Gastroesophageal sphincter (tissue), 4 donors: ENCODE data around the gene TUBA1A. TPM values are rescaled to one million over a fixed set of nuclear protein-coding genes. Genes with fewer than 3 reads are reported as not detected.

Source experiments
- ATAC-seq: fragments of 150-250 bp; one replicate; pipeline ENCODE4 v1.9.1; 2016; ENCODE audit warnings: mild to moderate bottlenecking, moderate library complexity
- H3K27ac ChIP-seq, 4 donors: fragments of 200-600 bp; sonication (generic) in 3 of 4; 1 replicate in 3 of 4; 2 replicates in 1 of 4; pipeline ENCODE4 v1.5.1; 2016 to 2019
- H3K27me3 ChIP-seq: fragments of 200-600 bp; sonication (generic); one replicate; pipeline ENCODE4 v1.5.1; 2019
- H3K36me3 ChIP-seq, 2 donors: fragments of 200-600 bp; sonication (generic); one replicate each; pipeline ENCODE4 v1.5.1; 2019; ENCODE audit warnings: control low read depth in 1 of 2
- H3K4me1 ChIP-seq, 3 donors: fragments of 200-600 bp; sonication (generic); 1 replicate in 2 of 3; 2 replicates in 1 of 3; pipeline ENCODE4 v1.5.1; 2016 to 2019; ENCODE audit warnings: control low read depth in 2 of 3
- H3K4me3 ChIP-seq, 2 donors: fragments of 200-600 bp; sonication (generic); one replicate each; pipeline ENCODE4 v1.5.1; 2019; ENCODE audit warnings: mild to moderate bottlenecking in 1 of 2, moderate library complexity in 1 of 2
- H3K9me3 ChIP-seq, 3 donors: fragments of 200-600 bp; sonication (generic); one replicate each; pipeline ENCODE4 v1.5.1; 2017 to 2019; ENCODE audit warnings: control low read depth in 2 of 3
- EP300 ChIP-seq: sonication (generic); formaldehyde crosslinking; IDR thresholded peaks from one replicate; pipeline ENCODE4 v1.6.1; 2017; ENCODE audit warnings: antibody characterized with exemption, mild to moderate bottlenecking
- POLR2A ChIP-seq, 2 donors: fragments of 450-650 bp; IDR thresholded peaks; one replicate each; pipeline ENCODE4 v1.6.1; 2017; ENCODE audit warnings: antibody characterized with exemption in 2 of 2, mild to moderate bottlenecking in 2 of 2, moderate library complexity in 1 of 2
- POLR2AphosphoS5 ChIP-seq: sonication (generic); formaldehyde crosslinking; IDR thresholded peaks from one replicate; pipeline ENCODE4 v1.6.1; 2017; ENCODE audit warnings: antibody characterized with exemption
- WGBS, 2 donors: methylation state at CpG; one replicate each; pipeline ENCODE4 v1.1.5; 2018; ENCODE audit warnings: low coverage in 1 of 2; 5-methylcytosine and 5-hydroxymethylcytosine counted together
- total RNA-seq, 4 donors: library from RNA; depleted of rRNA; stranded (reverse); fragments of >200 nt; gene quantifications; one replicate each; pipeline ENCODE4 v1.1.0, GENCODE V29; 2016
- TF ChIP-seq, protein P1 (sequence below), 4 experiments: fragments of 200-600 bp in 2 of 4; fragments of 450-650 bp in 2 of 4; sonication (generic) in 1 of 4; IDR thresholded peaks; one replicate each; pipeline ENCODE4 v1.5.1; 2017 to 2019; ENCODE audit warnings: antibody characterized with exemption in 4 of 4, mild to moderate bottlenecking in 2 of 4, moderate library complexity in 2 of 4

Gene TUBA1A
- total RNA-seq, 4 donors from 2014 or later: 514 to 1,167 (median 639) TPM

DNA sequence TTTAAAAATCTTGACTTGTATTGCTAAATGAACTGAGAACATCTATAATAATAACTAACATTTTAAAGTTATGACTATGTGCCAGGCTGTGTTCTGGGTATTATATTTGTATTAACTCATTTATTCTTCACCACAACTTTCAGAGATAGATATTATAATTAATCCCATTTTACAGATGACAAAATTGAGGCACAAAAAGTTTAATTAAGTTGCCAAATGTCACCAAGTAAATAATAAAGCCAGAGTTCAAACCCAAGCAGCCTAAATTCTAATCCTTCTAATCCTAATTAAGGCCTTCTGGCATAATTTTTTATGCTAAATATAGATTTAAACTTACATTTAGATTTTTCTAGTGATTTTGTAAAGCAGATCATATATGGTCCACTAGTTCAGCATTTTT, 17.5 kb upstream of the TUBA1A start:
- Histone ChIP-seq H3K36me3 (no peaks in the 10 kb centered on the region), H3K27me3 (no peaks in the 10 kb centered on the region), H3K4me3 (no peak overlapping the region), H3K9me3 (no peaks in the 10 kb centered on the region), H3K27ac (no peak overlapping the region), H3K4me1 (peaks cover 0 to 12% (median 3%) of the 10 kb centered on the region in 3 donors)
- TF ChIP-seq POLR2AphosphoS5: no peak
- no peak for TF ChIP-seq POLR2A (IDR thresholded peaks at IDR 0.05)
- TF ChIP-seq EP300: no peak
- TF ChIP-seq, protein P1, sequence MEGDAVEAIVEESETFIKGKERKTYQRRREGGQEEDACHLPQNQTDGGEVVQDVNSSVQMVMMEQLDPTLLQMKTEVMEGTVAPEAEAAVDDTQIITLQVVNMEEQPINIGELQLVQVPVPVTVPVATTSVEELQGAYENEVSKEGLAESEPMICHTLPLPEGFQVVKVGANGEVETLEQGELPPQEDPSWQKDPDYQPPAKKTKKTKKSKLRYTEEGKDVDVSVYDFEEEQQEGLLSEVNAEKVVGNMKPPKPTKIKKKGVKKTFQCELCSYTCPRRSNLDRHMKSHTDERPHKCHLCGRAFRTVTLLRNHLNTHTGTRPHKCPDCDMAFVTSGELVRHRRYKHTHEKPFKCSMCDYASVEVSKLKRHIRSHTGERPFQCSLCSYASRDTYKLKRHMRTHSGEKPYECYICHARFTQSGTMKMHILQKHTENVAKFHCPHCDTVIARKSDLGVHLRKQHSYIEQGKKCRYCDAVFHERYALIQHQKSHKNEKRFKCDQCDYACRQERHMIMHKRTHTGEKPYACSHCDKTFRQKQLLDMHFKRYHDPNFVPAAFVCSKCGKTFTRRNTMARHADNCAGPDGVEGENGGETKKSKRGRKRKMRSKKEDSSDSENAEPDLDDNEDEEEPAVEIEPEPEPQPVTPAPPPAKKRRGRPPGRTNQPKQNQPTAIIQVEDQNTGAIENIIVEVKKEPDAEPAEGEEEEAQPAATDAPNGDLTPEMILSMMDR (IDR thresholded peaks at IDR 0.05): no peak
- no peak for ATAC-seq

DNA sequence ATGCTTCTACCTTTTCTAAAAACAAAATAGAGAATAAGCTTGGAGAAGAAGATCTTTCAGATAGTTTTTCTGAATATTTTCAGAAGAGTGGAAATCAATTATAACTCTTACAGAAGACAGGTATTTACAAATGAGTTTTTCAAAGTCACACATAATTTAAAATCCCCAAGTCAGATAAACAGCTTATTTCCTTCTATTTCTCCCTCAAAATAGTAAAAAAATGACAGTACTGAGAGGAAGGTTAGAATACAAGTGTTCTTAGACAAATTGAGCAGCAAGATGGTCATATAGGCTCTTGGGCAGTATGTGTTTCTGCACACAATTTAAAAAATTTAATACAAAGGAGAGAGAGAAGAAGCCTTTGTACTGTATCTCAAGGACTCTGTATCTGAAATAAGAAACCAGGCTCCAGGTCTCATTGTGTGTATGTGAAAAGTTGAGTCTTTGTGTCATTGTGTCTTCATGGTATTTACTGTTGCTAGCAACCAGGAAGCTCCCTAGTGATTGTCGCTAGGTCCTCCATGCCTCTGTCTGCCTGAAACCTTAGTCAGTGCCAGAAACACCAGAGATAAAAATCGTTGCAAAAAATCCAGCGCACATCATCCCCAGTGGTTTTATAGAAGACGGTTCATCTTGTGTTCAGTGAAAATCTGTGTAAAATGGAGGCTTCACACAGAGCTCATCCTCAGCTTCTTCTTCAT, 12.9 kb upstream of the TUBA1A start:
- Histone ChIP-seq H3K27ac (peak overlapping the region; percentile 82 to 91 (median 85)), H3K27me3 (no peaks in the 10 kb centered on the region), H3K36me3 (no peaks in the 10 kb centered on the region), H3K4me3 (peak overlapping the region in 1 of 2 donors; percentile 13), H3K4me1 (peaks cover 6 to 45% (median 8%) of the 10 kb centered on the region in 3 donors), H3K9me3 (no peaks in the 10 kb centered on the region)
- 0 to 11% methylated on average over 4 of the region's 4 CpGs for WGBS, 2 donors
- TF ChIP-seq, protein P1 (IDR thresholded peaks at IDR 0.05): no peak
- TF ChIP-seq EP300 (no peak), POLR2A (IDR thresholded peaks at IDR 0.05) (no peak), POLR2AphosphoS5 (no peak)
- peak; percentile 29 for ATAC-seq

- Histone ChIP-seq H3K36me3 (no peaks in the 10 kb centered on the region), H3K27me3 (no peaks in the 10 kb centered on the region), H3K4me1 (peaks cover 6 to 45% (median 8%) of the 10 kb centered on the region in 3 donors), H3K4me3 (peak overlapping the region in 1 of 2 donors; percentile 13), H3K27ac (peak overlapping the region; percentile 82 to 91 (median 85)), H3K9me3 (no peaks in the 10 kb centered on the region)
- peak; percentile 92 for ATAC-seq
- 0 to 1% methylated on average over 4 of the region's 4 CpGs for WGBS, 2 donors
- TF ChIP-seq, protein P1 (IDR thresholded peaks at IDR 0.05): no peak
- peak; percentile 88 for TF ChIP-seq POLR2AphosphoS5
- TF ChIP-seq EP300: no peak
- TF ChIP-seq POLR2A (IDR thresholded peaks at IDR 0.05): no peak
Measured at GRCh38 chr12:49200919-49201594, 12.2 kb upstream of the TUBA1A start.

- 13 to 32% methylated on average over 9 of the region's 11 CpGs for WGBS, 2 donors
- no peak for ATAC-seq
- peak overlapping the region; percentile 45 to 74 (median 70) for H3K27ac ChIP-seq
- no peak overlapping the region for H3K4me3 ChIP-seq
- no peaks in the 10 kb centered on the region for H3K9me3 ChIP-seq
- no peak for TF ChIP-seq POLR2AphosphoS5
- peaks cover 6 to 45% (median 8%) of the 10 kb centered on the region in 3 donors for H3K4me1 ChIP-seq
- peaks cover 0 to 5% of the 10 kb centered on the region in 2 donors for H3K36me3 ChIP-seq
- no peaks in the 10 kb centered on the region for H3K27me3 ChIP-seq
Measured at GRCh38 chr12:49198431-49199155, 9.7 kb upstream of the TUBA1A start.

DNA sequence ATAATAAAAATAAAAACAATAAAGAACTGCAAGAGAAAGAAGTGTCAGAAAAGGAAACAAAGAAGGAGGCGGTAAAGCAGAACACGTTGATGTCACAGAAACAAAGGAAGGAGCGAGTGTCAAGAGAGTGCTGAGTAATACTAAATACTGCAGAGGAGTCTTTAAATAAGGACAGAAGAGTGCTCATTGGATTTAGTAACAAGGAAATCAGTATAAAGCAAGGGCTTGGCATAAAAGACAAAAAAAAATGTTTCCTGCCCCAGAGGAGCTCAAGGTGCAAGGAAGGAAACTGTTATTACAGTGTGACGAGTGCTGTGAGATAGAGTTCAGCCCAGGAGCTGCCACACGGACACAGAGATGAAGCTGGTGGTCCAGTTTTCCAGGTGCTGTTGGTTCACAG, 8.4 kb upstream of the TUBA1A start:
- Histone ChIP-seq H3K27ac (peak overlapping the region in 2 of 4 donors; percentile 67 to 74), H3K4me1 (peaks cover 6 to 42% (median 8%) of the 10 kb centered on the region in 3 donors), H3K4me3 (no peak overlapping the region), H3K27me3 (no peaks in the 10 kb centered on the region), H3K36me3 (peaks cover 0 to 5% of the 10 kb centered on the region in 2 donors), H3K9me3 (no peaks in the 10 kb centered on the region)
- ATAC-seq: no peak
- 67 to 69% methylated on average over 5 of the region's 5 CpGs for WGBS, 2 donors
- TF ChIP-seq EP300 (no peak), POLR2AphosphoS5 (no peak), POLR2A (IDR thresholded peaks at IDR 0.05) (no peak)
- TF ChIP-seq, protein P1 (IDR thresholded peaks at IDR 0.05): no peak
